GM13977 (cell line): ENCODE data around the gene GAPVD1.

ENCODE experiments used
- DNase-seq: peaks from one replicate; pipeline ENCODE4 v3.0.0; 2012; ENCODE audit warnings: low spot score
- in situ Hi-C: fragments of 300-500 bp; cut with MboI; formaldehyde crosslinking; loops from one replicate; pipeline ENCODE4 v1.12.0; 2022; ENCODE audit warnings: low sequenced_read_pairs, low pct_unique_long_range_greater_than_20kb, mixed read lengths, inconsistent platforms; ENCODE audit not compliant: unreplicated experiment
- TF ChIP-seq, protein P1 (sequence below): IDR thresholded peaks from 2 replicates; pipeline ENCODE4 v1.5.1; 2012; ENCODE audit warnings: mild to moderate bottlenecking, control low read depth; ENCODE audit not compliant: insufficient read depth; ENCODE audit errors: extremely low read depth, missing control alignments

The GAPVD1 gene

GRCh38 chr9:125378778-125379177, 117.2 kb downstream of the GAPVD1 start:
- TF ChIP-seq, protein P1, sequence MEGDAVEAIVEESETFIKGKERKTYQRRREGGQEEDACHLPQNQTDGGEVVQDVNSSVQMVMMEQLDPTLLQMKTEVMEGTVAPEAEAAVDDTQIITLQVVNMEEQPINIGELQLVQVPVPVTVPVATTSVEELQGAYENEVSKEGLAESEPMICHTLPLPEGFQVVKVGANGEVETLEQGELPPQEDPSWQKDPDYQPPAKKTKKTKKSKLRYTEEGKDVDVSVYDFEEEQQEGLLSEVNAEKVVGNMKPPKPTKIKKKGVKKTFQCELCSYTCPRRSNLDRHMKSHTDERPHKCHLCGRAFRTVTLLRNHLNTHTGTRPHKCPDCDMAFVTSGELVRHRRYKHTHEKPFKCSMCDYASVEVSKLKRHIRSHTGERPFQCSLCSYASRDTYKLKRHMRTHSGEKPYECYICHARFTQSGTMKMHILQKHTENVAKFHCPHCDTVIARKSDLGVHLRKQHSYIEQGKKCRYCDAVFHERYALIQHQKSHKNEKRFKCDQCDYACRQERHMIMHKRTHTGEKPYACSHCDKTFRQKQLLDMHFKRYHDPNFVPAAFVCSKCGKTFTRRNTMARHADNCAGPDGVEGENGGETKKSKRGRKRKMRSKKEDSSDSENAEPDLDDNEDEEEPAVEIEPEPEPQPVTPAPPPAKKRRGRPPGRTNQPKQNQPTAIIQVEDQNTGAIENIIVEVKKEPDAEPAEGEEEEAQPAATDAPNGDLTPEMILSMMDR = no peak
- in situ Hi-C loops = loop anchor here (10.0 kb wide), 1 partner anchor 754 kb away; no protein-coding TSS in a partner anchor
- DNase-seq = no peak

DNA sequence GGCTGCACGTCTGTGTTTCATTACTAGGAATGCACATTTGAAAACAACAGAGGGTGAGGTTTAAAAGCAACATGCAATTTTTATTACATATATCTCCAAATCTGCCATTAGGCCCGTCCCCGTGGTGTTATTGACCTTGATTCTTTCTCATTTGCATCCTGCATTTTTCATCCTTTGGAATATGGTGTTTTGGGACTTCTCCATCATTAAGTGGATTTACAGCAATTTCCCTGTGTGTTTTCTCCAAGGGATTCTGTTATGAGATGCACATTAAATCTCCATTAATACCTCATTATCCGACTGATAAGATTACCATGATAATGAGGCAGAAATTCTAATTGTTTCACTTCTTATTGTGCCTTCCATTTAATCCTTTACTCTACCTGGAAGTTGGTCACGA, 117.6 kb downstream of the GAPVD1 start:
- in situ Hi-C loops = loop anchor here (10.0 kb wide), 1 partner anchor 754 kb away; no protein-coding TSS in a partner anchor
- DNase-seq = no peak
- TF ChIP-seq, protein P1 = no peak

- in situ Hi-C loops = no loop called here
- DNase-seq = no peak
- TF ChIP-seq, protein P1 = no peak
Measured at GRCh38 chr9:125380406-125380805, 118.8 kb downstream of the GAPVD1 start.

- TF ChIP-seq, protein P1 = no peak
- DNase-seq = no peak
- in situ Hi-C loops = no loop called here
Measured at GRCh38 chr9:125387861-125388524, 126.4 kb downstream of the GAPVD1 start.

DNA sequence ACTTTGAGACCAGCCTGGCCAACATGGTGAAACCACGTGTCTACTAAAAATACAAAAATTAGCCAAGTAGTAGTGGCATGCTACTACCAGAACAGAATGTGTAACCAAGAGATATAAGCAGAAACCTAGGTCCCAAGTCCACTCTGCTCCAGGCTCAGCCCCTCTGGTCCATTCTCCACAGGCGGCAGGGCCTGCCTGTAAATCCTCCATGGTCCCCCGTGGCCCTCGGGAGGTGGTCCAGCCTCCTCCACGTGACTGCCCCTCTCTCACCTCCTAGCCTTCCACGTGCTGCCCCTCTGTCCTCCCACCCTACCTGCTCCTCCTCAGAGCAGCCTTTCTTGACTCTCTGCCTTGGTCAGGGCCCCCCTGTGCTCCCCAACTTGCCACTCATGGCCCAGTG, 127.4 kb downstream of the GAPVD1 start:
- TF ChIP-seq, protein P1 = no peak
- in situ Hi-C loops = no loop called here
- no peak for DNase-seq

GRCh38 chr9:125391704-125392103, 130.1 kb downstream of the GAPVD1 start:
- no peak for DNase-seq
- TF ChIP-seq, protein P1 = no peak

More at GRCh38 chr9:125391704-125392103, 130.1 kb downstream of the GAPVD1 start:
- in situ Hi-C loops = no loop called here
